HL-60/S4 treated with phorbol 12-myristate 13-acetate at 8.2 ng/mL for 4 days and 3 days (cell line): ENCODE results near the gene GRM4.

Source experiments
- in situ Hi-C: fragments of 300-500 bp; cut with MboI; formaldehyde crosslinking; loops from 2 replicates; pipeline ENCODE4 v1.15.0; 2022; ENCODE audit warnings: low sequenced_read_pairs

Gene GRM4

GRCh38 chr6:34090935-34091334 lies 55.0 kb downstream of the GRM4 start:
- in situ Hi-C loops: no loop called here

- in situ Hi-C loops: no loop called here
These were observed 55.4 kb downstream of the GRM4 start for GRCh38 chr6:34090529-34090928.

GRCh38 chr6:34086558-34086957 lies 59.3 kb downstream of the GRM4 start:
- in situ Hi-C loops: no loop called here

- in situ Hi-C loops: no loop called here
These were observed 60.3 kb downstream of the GRM4 start for GRCh38 chr6:34085453-34086170.

- in situ Hi-C loops: no loop called here
These were observed 61.1 kb downstream of the GRM4 start for GRCh38 chr6:34084591-34085290.

GRCh38 chr6:34082864-34083626 lies 62.8 kb downstream of the GRM4 start:
- in situ Hi-C loops: no loop called here

- in situ Hi-C loops: no loop called here
These were observed 63.5 kb downstream of the GRM4 start for GRCh38 chr6:34082348-34082747.

GRCh38 chr6:34080357-34080756 lies 65.5 kb downstream of the GRM4 start:
- in situ Hi-C loops: no loop called here

- in situ Hi-C loops: no loop called here
These were observed 66.0 kb downstream of the GRM4 start for GRCh38 chr6:34079899-34080298.

- in situ Hi-C loops: no loop called here
These were observed 70.0 kb downstream of the GRM4 start for GRCh38 chr6:34075906-34076305.

GRCh38 chr6:34074064-34074742 lies 71.7 kb downstream of the GRM4 start:
- in situ Hi-C loops: no loop called here

- in situ Hi-C loops: no loop called here
These were observed 72.3 kb downstream of the GRM4 start for GRCh38 chr6:34073540-34073939.

GRCh38 chr6:34072727-34073126 lies 73.2 kb downstream of the GRM4 start:
- in situ Hi-C loops: no loop called here

GRCh38 chr6:34071884-34072379 lies 74.0 kb downstream of the GRM4 start:
- in situ Hi-C loops: no loop called here

GRCh38 chr6:34071136-34071883 lies 74.6 kb downstream of the GRM4 start:
- in situ Hi-C loops: no loop called here

- in situ Hi-C loops: no loop called here
These were observed 75.4 kb downstream of the GRM4 start for GRCh38 chr6:34070315-34071135.

- in situ Hi-C loops: no loop called here
These were observed 77.3 kb downstream of the GRM4 start for GRCh38 chr6:34068462-34069044.

GRCh38 chr6:34067814-34068213 lies 78.1 kb downstream of the GRM4 start:
- in situ Hi-C loops: no loop called here
